Activated naive CD4-positive, alpha-beta T cell treated with anti-CD3 and anti-CD28 coated beads, Interleukin-2, amount 50 U/mL, for 72 hours (primary cell): ENCODE measurements around the gene FAM151A. TPM values are rescaled to one million over a fixed set of nuclear protein-coding genes. Genes with fewer than 3 reads are reported as not detected.
"Not testable (repeated sequence)": the region's sequence is repeated elsewhere in the genome, so short reads cannot be mapped to it uniquely, and the experiment has no call there.

ENCODE experiments used
- ATAC-seq, 2 donors: fragments of 150-1000 bp; cut with Tn5 transposase; 2 replicates each; pipeline ENCODE4 v1.10.0; 2021; ENCODE audit warnings: mild to moderate bottlenecking in 2 of 2, moderate library complexity in 2 of 2
- DNase-seq, 2 donors: peaks; one replicate each; pipeline ENCODE4 v3.0.0; 2021 to 2022; ENCODE audit warnings: low spot score in 2 of 2
- H3K27ac Mint-ChIP-seq, 2 donors: one replicate each; pipeline ENCODE4 v1.8.0; 2022; ENCODE audit warnings: mild to moderate bottlenecking in 2 of 2, mixed read lengths in 2 of 2
- H3K36me3 Mint-ChIP-seq, 2 donors: one replicate each; pipeline ENCODE4 v1.8.0; 2022; ENCODE audit warnings: mixed read lengths in 2 of 2
- H3K9me3 Mint-ChIP-seq, 2 donors: one replicate each; pipeline ENCODE4 v1.8.0; 2022; ENCODE audit warnings: mixed read lengths in 2 of 2
- total RNA-seq, 2 donors: library from RNA; stranded (reverse); gene quantifications; one replicate each; pipeline ENCODE4 v1.2.3, GENCODE V29; 2022

Gene FAM151A
- total RNA-seq, 2 donors from 2014 or later, result not detected

DNA sequence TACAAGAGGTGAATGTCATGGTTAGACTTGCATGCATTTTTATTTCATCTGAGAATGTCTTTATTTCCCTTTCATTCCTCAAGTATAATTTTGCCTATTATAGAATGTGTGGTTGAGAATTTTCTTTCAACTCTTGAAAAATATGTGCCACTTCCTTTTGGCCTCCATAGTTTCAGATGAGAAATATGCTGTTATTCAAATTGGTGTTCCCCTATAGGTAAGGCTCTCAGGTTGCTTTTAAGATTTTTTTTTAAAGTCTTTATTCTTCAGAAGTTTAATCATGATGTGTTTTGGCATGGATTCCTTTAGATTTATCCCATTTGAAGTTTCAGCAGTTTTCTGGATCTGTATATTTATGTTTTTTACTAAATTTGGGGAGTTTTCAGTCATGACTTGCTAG lies 20.4 kb upstream of the FAM151A start:
- Mint-ChIP-seq H3K9me3 (peaks cover 7% of the 10 kb centered on the region in 2 donors), H3K36me3 (peaks cover 0 to 8% of the 10 kb centered on the region in 2 donors), H3K27ac (no peak overlapping the region)
- ATAC-seq, result no peak
- DNase-seq, result no peak

DNA sequence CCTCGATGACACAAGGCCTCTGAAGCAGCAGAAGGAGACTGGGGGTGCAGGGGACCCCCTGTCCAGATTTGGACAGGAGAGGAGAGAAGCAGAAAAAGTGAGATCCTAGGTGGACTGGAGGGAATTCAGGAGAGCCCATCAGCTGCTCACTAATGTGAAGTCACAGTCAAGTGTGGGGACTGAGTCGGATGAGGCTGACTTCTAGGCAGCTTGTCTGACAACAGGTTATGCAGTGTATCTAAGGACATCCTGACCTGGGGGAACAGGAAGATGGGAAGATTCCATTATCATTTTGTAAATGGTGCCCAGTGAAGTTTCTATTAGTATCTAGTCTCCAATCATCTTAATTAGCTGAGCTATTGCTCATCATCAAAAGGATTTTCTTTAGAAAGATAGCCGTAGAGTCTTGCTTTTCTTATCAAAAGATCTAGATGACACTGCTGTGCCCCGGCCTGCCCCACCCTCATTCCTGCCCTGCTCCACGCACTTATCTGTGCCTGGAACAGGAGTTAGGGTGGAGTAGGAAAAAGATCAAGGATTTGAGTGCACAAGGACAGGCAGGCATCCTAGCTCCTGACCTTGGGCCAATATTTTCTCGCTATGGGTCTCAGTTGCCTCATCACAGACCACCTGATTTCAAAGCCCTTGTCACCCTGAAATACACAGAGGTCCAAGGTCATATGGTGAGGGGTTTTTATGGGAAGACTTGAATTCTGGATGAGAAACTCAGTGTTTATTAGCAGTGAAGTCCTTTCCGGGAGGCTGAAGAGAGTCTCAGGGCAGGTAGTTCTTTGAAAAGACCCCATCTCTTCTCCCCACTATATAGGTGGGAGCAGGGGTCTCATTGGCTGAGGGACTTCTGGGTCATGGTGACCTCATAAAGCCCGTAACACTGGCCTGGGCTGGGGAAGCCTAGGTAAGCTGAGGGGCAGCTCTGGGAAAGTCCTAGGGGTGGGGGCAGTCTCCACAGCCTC lies 17.8 kb upstream of the FAM151A start, which contains the start of gene MROH7:
MROH7 (plus strand) TSS at position 924 of the 974 bp plus-strand sequence. CDS start 11,141 bp downstream, outside the sequence.
- Mint-ChIP-seq H3K27ac (no peak within 1 kb of the TSS), H3K36me3 (peaks cover 0 to 8% of the 10 kb centered on the region in 2 donors), H3K9me3 (peaks cover 7% of the 10 kb centered on the region in 2 donors)
- DNase-seq (no peak), ATAC-seq (no peak)

DNA sequence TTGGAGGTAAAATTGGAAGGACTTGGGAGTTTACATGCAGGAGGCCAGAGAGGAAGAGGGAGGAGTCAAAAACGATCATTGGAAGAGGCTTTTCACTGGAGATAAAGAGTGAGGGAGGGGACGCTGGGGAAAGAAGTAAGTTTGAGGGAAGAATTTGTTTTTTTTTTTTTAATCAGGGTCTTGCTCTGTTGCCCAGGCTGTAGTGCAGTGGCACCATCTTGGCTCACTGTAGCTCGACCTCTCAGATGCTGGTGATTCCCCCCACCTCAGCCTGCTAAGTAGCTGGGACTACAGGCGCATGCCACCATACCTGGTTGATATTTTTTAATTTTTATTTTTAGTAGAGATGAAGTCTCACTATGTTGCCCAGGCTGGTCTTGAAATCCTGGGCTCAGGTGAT lies 17.0 kb upstream of the FAM151A start:
- Mint-ChIP-seq H3K27ac (peak overlapping the region in 1 of 2 donors; percentile 41), H3K9me3 (peaks cover 7% of the 10 kb centered on the region in 2 donors)
- no peak for ATAC-seq

DNA sequence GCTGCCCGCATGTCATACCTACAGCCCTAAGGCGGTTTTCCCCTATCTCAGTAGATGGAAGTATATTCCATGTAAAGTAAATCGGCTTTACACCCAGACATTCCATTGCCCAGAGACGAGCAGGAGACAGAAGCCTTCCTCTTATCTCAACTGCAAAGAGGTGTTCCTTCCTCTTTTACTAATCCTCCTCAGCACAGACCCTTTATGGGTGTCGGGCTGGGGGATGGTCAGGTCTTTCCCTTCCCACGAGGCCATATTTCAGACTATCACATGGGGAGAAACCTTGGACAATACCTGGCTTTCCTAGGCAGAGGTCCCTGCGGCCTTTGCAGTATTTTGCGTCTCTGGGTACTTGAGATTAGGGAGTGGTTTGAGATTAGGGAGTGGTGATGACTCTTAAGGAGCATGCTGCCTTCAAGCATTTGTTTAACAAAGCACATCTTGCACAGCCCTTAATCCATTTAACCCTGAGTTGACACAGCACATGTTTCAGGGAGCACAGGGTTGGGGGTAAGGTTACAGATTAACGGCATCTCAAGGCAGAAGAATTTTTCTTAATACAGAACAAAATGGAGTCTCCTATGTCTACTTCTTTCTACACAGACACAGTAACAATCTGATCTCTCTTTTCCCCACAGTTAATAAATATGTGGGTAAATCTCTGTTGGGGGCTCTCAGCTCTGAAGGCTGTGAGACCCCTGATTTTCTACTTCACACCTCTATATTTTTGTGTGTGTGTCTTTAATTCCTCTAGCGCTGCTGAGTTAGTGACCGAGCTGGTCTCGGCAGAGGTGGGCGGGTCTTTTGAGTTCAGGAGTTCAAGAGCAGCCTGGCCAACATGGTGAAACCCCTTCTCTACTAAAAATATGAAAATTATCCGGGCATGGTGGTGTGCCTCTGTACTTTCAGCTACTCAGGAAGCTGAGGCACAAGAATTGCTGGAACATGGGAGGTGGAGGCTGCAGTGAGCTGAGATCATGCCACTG lies 13.4 kb upstream of the FAM151A start:
- not testable (repeated sequence) for H3K9me3 Mint-ChIP-seq, H3K36me3 Mint-ChIP-seq, H3K27ac Mint-ChIP-seq, ATAC-seq, DNase-seq

More for the DNA sequence above, 17.0 kb upstream of the FAM151A start:
- no peak for DNase-seq
- H3K36me3 Mint-ChIP-seq, result peaks cover 0 to 8% of the 10 kb centered on the region in 2 donors

DNA sequence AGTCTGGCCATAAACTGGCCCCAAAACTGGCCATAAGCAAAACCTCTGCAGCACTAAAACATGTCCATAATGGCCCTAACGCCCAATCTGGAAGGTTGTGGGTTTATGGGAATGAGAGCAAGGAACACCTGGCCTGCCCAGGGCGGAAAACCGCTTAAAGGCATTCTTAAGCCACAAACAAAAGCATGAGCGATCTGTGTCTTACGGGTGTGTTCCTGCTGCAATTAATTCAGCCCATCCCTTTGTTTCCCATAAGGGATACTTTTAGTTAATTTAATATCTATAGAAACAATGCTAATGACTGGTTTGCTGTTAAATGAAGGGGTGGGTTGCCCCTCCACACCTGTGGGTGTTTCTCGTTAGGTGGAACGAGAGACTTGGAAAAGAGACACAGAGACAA lies 12.5 kb upstream of the FAM151A start:
- DNase-seq, H3K36me3 Mint-ChIP-seq, ATAC-seq, H3K9me3 Mint-ChIP-seq, H3K27ac Mint-ChIP-seq: not testable (repeated sequence)

DNA sequence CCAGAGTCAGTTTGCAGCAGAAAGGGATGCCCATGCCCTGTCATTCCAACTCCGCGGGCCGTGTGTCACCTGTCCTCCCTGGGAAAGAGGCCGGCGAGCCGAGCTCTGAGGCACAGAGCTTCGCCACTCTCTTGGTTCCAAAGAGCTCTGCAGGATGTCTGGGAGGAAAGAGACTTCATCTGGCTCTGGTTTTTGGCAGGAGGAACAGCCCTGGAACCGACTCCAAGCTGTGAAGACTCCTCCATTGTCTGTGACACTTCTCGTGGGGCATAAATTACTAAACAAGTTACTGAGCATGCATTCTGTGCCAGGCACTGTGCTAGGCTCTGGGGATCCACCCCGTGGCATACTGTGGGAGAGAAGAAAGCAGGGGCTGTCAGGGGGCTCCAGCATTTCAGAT lies 3.9 kb upstream of the FAM151A start:
- no peak overlapping the region for H3K27ac Mint-ChIP-seq
- no peak for ATAC-seq
- no peaks in the 10 kb centered on the region for H3K9me3 Mint-ChIP-seq
- H3K36me3 Mint-ChIP-seq, result no peaks in the 10 kb centered on the region
- no peak for DNase-seq

DNA sequence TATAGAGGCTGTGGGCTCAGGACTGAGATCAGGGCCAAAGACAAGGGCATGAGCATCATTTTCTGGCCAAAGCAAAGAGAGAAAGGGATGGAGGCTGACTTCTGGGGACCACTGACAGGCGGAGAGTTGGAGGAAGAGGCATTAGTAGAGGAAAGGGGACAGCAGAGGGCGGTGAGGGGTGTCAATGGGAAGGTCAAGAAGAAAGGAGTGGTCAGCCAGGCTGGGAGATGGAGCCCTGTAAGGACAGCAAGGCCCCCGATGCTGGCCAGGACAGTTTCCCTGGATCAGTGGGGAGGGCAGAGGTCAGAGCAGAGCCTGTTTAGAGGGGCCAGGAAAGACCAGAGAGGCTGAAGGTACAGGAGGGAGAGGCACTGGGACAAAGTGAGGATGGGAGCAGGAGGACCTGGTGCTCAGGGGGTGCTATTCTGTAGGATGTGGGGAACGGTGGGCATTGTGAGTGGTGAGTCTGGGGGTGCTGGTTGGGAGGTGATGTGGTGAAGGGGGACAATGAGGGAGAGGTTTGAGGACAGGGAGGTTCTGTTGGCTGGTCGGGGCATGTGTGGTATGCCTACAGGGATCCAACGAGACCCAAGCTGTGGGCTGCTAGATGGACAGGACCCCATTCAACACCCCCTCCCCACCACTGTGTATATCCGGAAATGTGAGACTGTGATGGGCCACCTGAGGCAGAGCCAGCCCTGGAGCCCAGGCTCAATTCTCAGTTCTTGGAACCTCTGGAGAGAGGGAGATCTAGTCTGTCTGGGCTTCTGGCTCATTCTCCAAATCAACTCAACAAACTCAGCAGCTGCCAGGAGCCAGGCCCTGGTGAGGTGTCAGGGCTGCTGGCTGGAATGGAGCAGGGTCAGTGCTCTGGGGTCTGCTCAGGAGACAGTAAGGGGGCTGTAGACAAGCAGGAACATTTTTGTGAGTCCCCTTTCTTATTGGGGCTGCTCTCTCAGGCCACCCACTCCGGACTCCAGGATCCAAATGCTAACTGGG lies 1.4 kb upstream of the FAM151A start:
- no peaks in the 10 kb centered on the region for H3K36me3 Mint-ChIP-seq
- ATAC-seq, result no peak
- H3K9me3 Mint-ChIP-seq, result no peaks in the 10 kb centered on the region
- peak overlapping the region in 1 of 2 donors; percentile 61 for H3K27ac Mint-ChIP-seq
- no peak for DNase-seq

DNA sequence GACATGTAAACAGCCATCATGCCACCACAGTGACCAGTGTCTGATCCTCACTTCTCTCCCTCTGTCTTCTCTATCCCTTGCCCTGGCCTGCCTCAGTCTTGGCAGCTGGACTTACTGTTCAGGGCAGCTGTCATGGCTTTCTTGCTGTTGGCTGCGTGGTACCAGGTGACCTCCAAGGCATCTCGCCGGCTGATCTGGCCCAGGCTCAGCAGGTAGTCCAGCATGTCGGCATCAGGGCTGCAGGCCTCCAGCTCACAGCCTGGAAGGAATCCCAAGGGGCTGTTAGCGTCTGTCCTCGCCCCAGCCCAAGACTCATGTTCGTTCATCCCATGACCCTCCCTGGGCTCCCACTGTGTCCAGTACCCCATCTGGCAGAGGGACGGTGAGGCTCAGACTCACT lies 3.6 kb downstream of the FAM151A start:
- H3K9me3 Mint-ChIP-seq, result no peaks in the 10 kb centered on the region
- no peak overlapping the region for H3K27ac Mint-ChIP-seq
- no peak for ATAC-seq
- DNase-seq, result no peak
- H3K36me3 Mint-ChIP-seq, result no peaks in the 10 kb centered on the region

DNA sequence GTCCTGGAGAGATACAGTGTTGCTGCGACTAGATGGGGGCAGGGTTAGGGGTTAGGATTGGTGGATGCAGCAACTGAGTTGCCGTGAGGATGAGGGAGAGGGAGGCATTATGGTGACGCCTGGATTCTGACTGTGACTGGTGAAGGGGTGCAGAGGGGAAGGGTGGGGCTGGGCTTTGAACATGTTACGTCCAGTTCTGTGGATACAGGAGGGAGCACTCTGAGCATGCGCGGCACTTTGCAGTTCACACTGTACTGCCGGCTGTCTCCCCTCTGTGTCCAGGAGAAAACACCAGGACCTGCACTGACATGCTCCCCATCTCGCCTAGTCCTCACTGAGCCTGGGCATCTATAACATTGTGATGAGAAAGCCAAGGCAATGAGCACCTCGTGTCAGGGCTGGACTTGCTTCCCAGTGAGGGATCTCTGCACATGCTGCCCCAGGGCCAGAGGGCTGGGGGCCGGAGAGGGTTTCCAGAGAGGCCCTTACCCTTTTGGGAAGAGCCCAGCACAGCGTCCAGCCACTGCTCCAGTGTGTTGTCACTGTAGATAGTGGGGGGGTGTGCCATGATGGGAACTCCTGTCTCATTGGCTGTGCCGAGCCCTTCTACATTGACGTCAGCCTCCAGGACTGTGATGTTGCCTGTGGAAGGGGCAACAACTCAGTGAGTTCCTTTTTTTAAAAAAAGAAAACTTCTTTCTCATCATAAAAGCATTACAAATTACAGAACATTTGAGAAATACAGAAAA lies 7.6 kb downstream of the FAM151A start:
- H3K9me3 Mint-ChIP-seq, result no peaks in the 10 kb centered on the region
- no peak for ATAC-seq
- no peak for DNase-seq

DNA sequence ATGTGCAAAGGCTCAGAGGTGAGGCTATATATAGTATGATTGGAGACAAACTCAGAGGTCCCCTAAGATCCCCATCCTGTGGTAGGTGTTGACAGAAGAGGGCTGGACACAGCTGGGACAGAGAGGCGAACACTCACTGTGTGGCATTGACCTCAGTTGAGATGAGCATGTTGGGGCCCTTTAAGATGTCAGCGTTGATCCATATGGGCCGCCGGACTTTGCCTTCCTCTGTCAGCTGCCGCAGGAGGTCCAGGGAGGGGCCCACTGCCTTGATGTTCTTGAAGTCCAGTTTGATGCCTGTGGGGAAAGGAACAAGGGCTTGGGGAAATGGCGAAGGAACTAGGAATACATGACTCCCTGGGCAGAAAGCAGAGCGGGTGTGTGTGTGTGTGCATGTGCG lies 8.8 kb downstream of the FAM151A start:
- ATAC-seq (no peak), DNase-seq (no peak)
- Mint-ChIP-seq H3K36me3 (no peaks in the 10 kb centered on the region), H3K27ac (no peak overlapping the region), H3K9me3 (no peaks in the 10 kb centered on the region)

More for the DNA sequence above, 7.6 kb downstream of the FAM151A start:
- no peaks in the 10 kb centered on the region for H3K36me3 Mint-ChIP-seq
- H3K27ac Mint-ChIP-seq, result no peak overlapping the region

DNA sequence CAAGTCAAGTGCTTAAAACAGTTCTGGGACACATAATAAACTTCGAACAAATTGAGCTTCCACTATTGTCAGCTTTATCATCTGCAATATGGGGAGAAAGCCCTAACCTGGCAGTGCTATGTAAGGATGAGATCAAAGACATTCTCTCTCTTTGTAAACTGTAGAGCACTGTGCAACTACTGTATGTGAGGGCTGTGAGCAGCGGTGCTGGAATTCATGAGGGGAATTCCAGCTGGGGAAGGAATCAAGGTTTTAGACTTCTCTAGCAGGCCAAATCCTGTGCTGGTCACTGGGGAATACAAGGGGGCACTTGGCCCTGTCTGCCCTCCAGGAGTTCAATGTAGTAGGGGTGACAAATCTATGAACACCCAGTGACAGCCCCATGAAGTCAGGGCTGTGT lies 9.3 kb downstream of the FAM151A start:
- DNase-seq, result no peak
- Mint-ChIP-seq H3K9me3 (no peaks in the 10 kb centered on the region), H3K27ac (peak overlapping the region in 1 of 2 donors; percentile 88), H3K36me3 (no peaks in the 10 kb centered on the region)
- no peak for ATAC-seq

DNA sequence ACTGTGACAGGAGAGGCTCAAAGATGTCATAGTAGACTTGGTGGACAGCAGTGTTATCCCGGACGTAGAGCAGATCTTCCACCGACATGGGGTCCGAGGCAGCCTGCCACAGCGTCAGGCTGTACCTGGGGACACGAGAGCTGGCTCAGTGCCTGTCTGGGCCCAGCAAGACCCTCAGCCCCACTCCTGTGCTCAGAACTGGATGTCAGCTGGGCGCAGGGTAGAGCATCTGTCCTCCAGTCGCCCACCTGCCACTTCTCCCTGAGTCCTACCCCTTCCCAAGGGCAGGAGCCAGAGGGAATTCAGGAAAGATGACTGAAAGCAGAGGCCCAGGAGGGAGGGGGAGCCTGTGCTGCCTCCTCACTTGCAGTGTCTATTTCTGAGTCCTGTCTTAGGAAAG lies 11.7 kb downstream of the FAM151A start:
- ATAC-seq, result no peak
- DNase-seq, result no peak
- Mint-ChIP-seq H3K27ac (no peak overlapping the region), H3K9me3 (no peaks in the 10 kb centered on the region), H3K36me3 (no peaks in the 10 kb centered on the region)

DNA sequence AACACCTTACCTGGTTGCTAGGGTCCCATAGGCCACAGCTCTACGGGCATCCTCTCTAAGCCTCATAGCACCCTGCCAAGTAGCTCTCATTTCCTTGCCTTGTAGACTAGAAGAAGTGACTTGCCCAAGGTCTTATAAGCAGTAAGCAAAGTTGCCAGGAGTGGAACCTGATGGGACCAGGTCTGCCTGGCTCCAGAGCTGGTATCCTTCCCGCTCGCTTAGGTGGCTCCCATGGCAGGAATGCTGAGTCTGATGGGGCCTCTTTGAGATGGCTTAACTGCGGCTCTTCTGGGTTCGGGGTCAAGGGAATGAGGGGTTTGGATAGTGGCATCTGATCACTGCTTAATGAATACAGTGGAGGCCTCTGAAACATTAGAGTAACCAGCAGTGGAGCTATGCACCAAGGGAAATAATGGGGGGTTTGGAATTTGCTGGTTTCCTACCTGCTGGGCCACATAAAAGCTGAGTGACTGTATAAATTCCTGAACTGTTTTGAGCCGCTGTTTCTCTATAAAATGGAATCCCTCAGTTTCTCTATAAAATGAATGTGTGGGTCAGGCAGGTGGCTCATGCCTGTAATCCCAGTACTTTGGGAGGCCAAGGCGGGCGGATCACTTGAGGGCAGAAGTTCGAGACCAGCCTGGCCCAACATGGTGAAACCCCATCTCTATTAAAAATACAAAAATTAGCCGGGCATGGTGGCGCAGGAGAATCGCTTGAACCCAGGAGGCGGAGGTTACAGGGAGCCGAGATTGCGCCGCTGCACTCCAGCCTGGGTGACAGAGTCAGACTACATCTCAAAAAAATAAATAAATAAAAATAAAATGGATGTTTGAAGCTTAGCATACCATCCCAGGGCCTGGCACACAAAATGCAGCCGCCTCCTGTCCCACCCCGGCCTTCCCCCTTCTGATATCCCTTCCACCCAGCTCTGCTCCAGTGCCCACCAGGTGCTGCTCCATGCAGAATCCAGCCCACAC lies 12.4 kb downstream of the FAM151A start:
- ATAC-seq (no peak), DNase-seq (no peak)
- H3K27ac Mint-ChIP-seq, result no peak overlapping the region
- H3K36me3 Mint-ChIP-seq, result no peaks in the 10 kb centered on the region
- H3K9me3 Mint-ChIP-seq, result no peaks in the 10 kb centered on the region

DNA sequence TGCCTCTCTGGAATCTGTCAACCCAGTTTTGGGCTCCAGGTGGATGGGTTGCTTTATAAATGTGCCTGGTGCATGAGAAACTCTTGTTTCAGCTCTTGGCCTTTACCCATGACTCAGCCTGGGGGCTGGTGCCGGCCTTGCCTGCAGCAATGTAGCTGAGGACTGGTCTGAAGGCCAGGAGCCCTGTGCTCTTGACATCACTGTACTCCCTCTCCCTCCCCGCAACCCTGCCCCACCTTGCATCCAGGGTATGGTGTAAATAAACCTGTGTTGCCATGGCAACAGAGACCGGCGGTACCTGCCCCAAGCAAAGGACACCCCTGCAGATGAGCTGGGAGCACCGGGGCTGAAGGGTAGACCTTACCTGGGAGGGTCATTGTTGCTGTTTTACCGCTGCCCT lies 13.3 kb downstream of the FAM151A start:
- H3K36me3 Mint-ChIP-seq, result no peaks in the 10 kb centered on the region
- no peak for DNase-seq
- H3K9me3 Mint-ChIP-seq, result no peaks in the 10 kb centered on the region
- no peak overlapping the region for H3K27ac Mint-ChIP-seq
- ATAC-seq, result no peak
